ENCODE data around the gene LRRC53.
A peak's percentile ranks its signal among the peaks of the same experiment; 100 is the strongest.

LRRC53 gene

GRCh38 chr1:74504933-74505512, 7.4 kb downstream of the LRRC53 start:
- TF ChIP-seq EZH2phosphoT487 (IDR thresholded peaks at IDR 0.05; ENCODE audit: low read length) = no peak
- no peak for TF ChIP-seq EZH2 (optimal IDR thresholded peaks at IDR 0.05; ENCODE audit: low read depth, low read length)
- no peak for TF ChIP-seq CTCF (IDR thresholded peaks at IDR 0.05; ENCODE audit: low read length)
- H3K27me3 ChIP-seq (replicated peaks; ENCODE audit: insufficient read depth, low read length) = no peaks in the 10 kb centered on the region
- no peaks in the 10 kb centered on the region for H3K9me3 ChIP-seq (replicated peaks; ENCODE audit: insufficient read depth, low read length)
- no peak overlapping the region for H3K4me3 ChIP-seq (ENCODE audit: low read length)
- H3K79me2 ChIP-seq (ENCODE audit: low read length) = no peaks in the 10 kb centered on the region
- no peak overlapping the region for H3K4me2 ChIP-seq (ENCODE audit: low read depth, low read length)
- H3K27ac ChIP-seq (ENCODE audit: low read length) = no peak overlapping the region
- DNase-seq = no peak
- no peak overlapping the region for H3K9ac ChIP-seq (ENCODE audit: low read length)
- no peaks in the 10 kb centered on the region for H3K9me2 ChIP-seq (replicated peaks; ENCODE audit: insufficient read depth, low read length)
- no peaks in the 10 kb centered on the region for H4K20me1 ChIP-seq (ENCODE audit: insufficient read depth, low read length)
- H3F3A ChIP-seq (ENCODE audit: insufficient read depth, low read length) = no peaks in the 10 kb centered on the region
- H3K4me1 ChIP-seq (ENCODE audit: low read length) = no peaks in the 10 kb centered on the region
- no peaks in the 10 kb centered on the region for H3K36me3 ChIP-seq (replicated peaks; ENCODE audit: insufficient read depth, low read length)
- no peak overlapping the region for H2AFZ ChIP-seq (ENCODE audit: low read length)

GRCh38 chr1:74504125-74504932, 8.1 kb downstream of the LRRC53 start:
- Histone ChIP-seq H3K27ac (ENCODE audit: low read length) (no peak overlapping the region), H3K9ac (ENCODE audit: low read length) (no peak overlapping the region), H3K4me1 (ENCODE audit: low read length) (no peaks in the 10 kb centered on the region), H3K4me3 (ENCODE audit: low read length) (no peak overlapping the region), H3K9me2 (replicated peaks; ENCODE audit: insufficient read depth, low read length) (no peaks in the 10 kb centered on the region), H4K20me1 (ENCODE audit: insufficient read depth, low read length) (no peaks in the 10 kb centered on the region), H3K79me2 (ENCODE audit: low read length) (no peaks in the 10 kb centered on the region), H3K4me2 (ENCODE audit: low read depth, low read length) (no peak overlapping the region), H2AFZ (ENCODE audit: low read length) (no peak overlapping the region), H3K9me3 (replicated peaks; ENCODE audit: insufficient read depth, low read length) (no peaks in the 10 kb centered on the region), H3K27me3 (replicated peaks; ENCODE audit: insufficient read depth, low read length) (no peaks in the 10 kb centered on the region), H3F3A (ENCODE audit: insufficient read depth, low read length) (no peaks in the 10 kb centered on the region), H3K36me3 (replicated peaks; ENCODE audit: insufficient read depth, low read length) (no peaks in the 10 kb centered on the region)
- DNase-seq = peak; percentile 62
- TF ChIP-seq EZH2phosphoT487 (IDR thresholded peaks at IDR 0.05; ENCODE audit: low read length) = no peak
- TF ChIP-seq CTCF (IDR thresholded peaks at IDR 0.05; ENCODE audit: low read length) = peak; percentile 78

GRCh38 chr1:74502858-74503257, 9.6 kb downstream of the LRRC53 start:
- Histone ChIP-seq H3K4me2 (ENCODE audit: low read depth, low read length) (no peak overlapping the region), H3K4me1 (ENCODE audit: low read length) (no peaks in the 10 kb centered on the region), H3K36me3 (replicated peaks; ENCODE audit: insufficient read depth, low read length) (no peaks in the 10 kb centered on the region), H3K9me2 (replicated peaks; ENCODE audit: insufficient read depth, low read length) (no peaks in the 10 kb centered on the region), H3K79me2 (ENCODE audit: low read length) (no peaks in the 10 kb centered on the region), H3F3A (ENCODE audit: insufficient read depth, low read length) (no peaks in the 10 kb centered on the region), H3K27ac (ENCODE audit: low read length) (no peak overlapping the region), H3K9ac (ENCODE audit: low read length) (no peak overlapping the region), H3K9me3 (replicated peaks; ENCODE audit: insufficient read depth, low read length) (no peaks in the 10 kb centered on the region), H3K27me3 (replicated peaks; ENCODE audit: insufficient read depth, low read length) (no peaks in the 10 kb centered on the region), H4K20me1 (ENCODE audit: insufficient read depth, low read length) (no peaks in the 10 kb centered on the region), H3K4me3 (ENCODE audit: low read length) (no peak overlapping the region), H2AFZ (ENCODE audit: low read length) (no peak overlapping the region)
- no peak for DNase-seq
- TF ChIP-seq CTCF (IDR thresholded peaks at IDR 0.05; ENCODE audit: low read length) = no peak
- no peak for TF ChIP-seq EZH2phosphoT487 (IDR thresholded peaks at IDR 0.05; ENCODE audit: low read length)
- TF ChIP-seq EZH2 (optimal IDR thresholded peaks at IDR 0.05; ENCODE audit: low read depth, low read length) = no peak

Measured in MM.1S (cell line).